Measurements from ENCODE around the gene CALHM2. TPM values are rescaled to one million over a fixed set of nuclear protein-coding genes. Genes with fewer than 3 reads are reported as not detected.
"Not testable (repeated sequence)": the region's sequence is repeated elsewhere in the genome, so short reads cannot be mapped to it uniquely, and the experiment has no call there.

CALHM2 gene
- total RNA-seq, 2 donors from 2014 or later, result 11.6 to 18.8 TPM

GRCh38 chr10:103490986-103491314 lies 38.8 kb upstream of the CALHM2 start:
- ATAC-seq (replicated peaks in 1 of 2), result peak; percentile 20 to 31
- H3K4me1 Mint-ChIP-seq (ENCODE audit: low read depth), result peaks cover 32% of the 10 kb centered on the region
- H3K27me3 Mint-ChIP-seq (ENCODE audit: low read depth), result peaks cover 38% of the 10 kb centered on the region

GRCh38 chr10:103487410-103487708 lies 35.2 kb upstream of the CALHM2 start:
- Mint-ChIP-seq H3K4me1 (ENCODE audit: low read depth) (peaks cover 24% of the 10 kb centered on the region), H3K27ac (no peak overlapping the region), H3K27me3 (ENCODE audit: low read depth) (peaks cover 9% of the 10 kb centered on the region), H3K4me3 (no peak overlapping the region), H3K9me3 (no peaks in the 10 kb centered on the region), H3K36me3 (ENCODE audit: insufficient read depth in 2 of 2) (no peaks in the 10 kb centered on the region)
- no peak for DNase-seq
- no peak for ATAC-seq (replicated peaks in 1 of 2)

More at GRCh38 chr10:103490986-103491314, 38.8 kb upstream of the CALHM2 start:
- no peak for DNase-seq
- no peaks in the 10 kb centered on the region for H3K9me3 Mint-ChIP-seq
- no peak overlapping the region for H3K27ac Mint-ChIP-seq
- no peaks in the 10 kb centered on the region for H3K36me3 Mint-ChIP-seq (ENCODE audit: insufficient read depth in 2 of 2)
- H3K4me3 Mint-ChIP-seq, result no peak overlapping the region

- DNase-seq; H3K9me3 Mint-ChIP-seq; H3K36me3 Mint-ChIP-seq (ENCODE audit: insufficient read depth in 2 of 2); ATAC-seq (replicated peaks in 1 of 2); H3K27me3 Mint-ChIP-seq (ENCODE audit: low read depth); H3K4me3 Mint-ChIP-seq; H3K27ac Mint-ChIP-seq: not testable (repeated sequence)
- H3K4me1 Mint-ChIP-seq (ENCODE audit: low read depth), result peaks cover 19% of the 10 kb centered on the region
These were observed 34.7 kb upstream of the CALHM2 start for GRCh38 chr10:103486635-103487409.

GRCh38 chr10:103481974-103482531 lies 29.9 kb upstream of the CALHM2 start:
- no peaks in the 10 kb centered on the region for H3K36me3 Mint-ChIP-seq (ENCODE audit: insufficient read depth in 2 of 2)
- H3K27ac Mint-ChIP-seq, result no peak overlapping the region
- ATAC-seq (replicated peaks in 1 of 2), result peak; percentile 79
- no peaks in the 10 kb centered on the region for H3K9me3 Mint-ChIP-seq
- H3K27me3 Mint-ChIP-seq (ENCODE audit: low read depth), result no peaks in the 10 kb centered on the region
- peak; percentile 29 to 43 for DNase-seq
- no peaks in the 10 kb centered on the region for H3K4me1 Mint-ChIP-seq (ENCODE audit: low read depth)
- no peak overlapping the region for H3K4me3 Mint-ChIP-seq

- Mint-ChIP-seq H3K4me3 (no peak overlapping the region), H3K27ac (no peak overlapping the region), H3K36me3 (ENCODE audit: insufficient read depth in 2 of 2) (no peaks in the 10 kb centered on the region), H3K27me3 (ENCODE audit: low read depth) (no peaks in the 10 kb centered on the region), H3K9me3 (no peaks in the 10 kb centered on the region), H3K4me1 (ENCODE audit: low read depth) (peaks cover 9% of the 10 kb centered on the region)
- DNase-seq (no peak), ATAC-seq (replicated peaks in 1 of 2) (no peak)
These were observed 28.4 kb upstream of the CALHM2 start for GRCh38 chr10:103480521-103480920.

- Mint-ChIP-seq H3K9me3 (no peaks in the 10 kb centered on the region), H3K4me3 (no peak within 1 kb of the TSS), H3K36me3 (ENCODE audit: insufficient read depth in 2 of 2) (no peaks in the 10 kb centered on the region), H3K4me1 (ENCODE audit: low read depth) (peaks cover 9% of the 10 kb centered on the region), H3K27me3 (ENCODE audit: low read depth) (no peaks in the 10 kb centered on the region), H3K27ac (no peak within 1 kb of the TSS)
- ATAC-seq (replicated peaks in 1 of 2) (no peak), DNase-seq (no peak)
These were observed 27.0 kb upstream of the CALHM2 start, which contains the start of gene CALHM3 for GRCh38 chr10:103479135-103479534. Gene CALHM3 (minus strand): TSS chr10:103479240. CDS start chr10:103479032, 208 bp downstream.

- no peak overlapping the region for H3K4me3 Mint-ChIP-seq
- H3K27ac Mint-ChIP-seq, result no peak overlapping the region
- H3K4me1 Mint-ChIP-seq (ENCODE audit: low read depth), result peaks cover 9% of the 10 kb centered on the region
- H3K27me3 Mint-ChIP-seq (ENCODE audit: low read depth), result no peaks in the 10 kb centered on the region
- no peaks in the 10 kb centered on the region for H3K9me3 Mint-ChIP-seq
- ATAC-seq (replicated peaks in 1 of 2) (no peak), DNase-seq (no peak)
- H3K36me3 Mint-ChIP-seq (ENCODE audit: insufficient read depth in 2 of 2), result no peaks in the 10 kb centered on the region
These were observed 26.5 kb upstream of the CALHM2 start for GRCh38 chr10:103478671-103479070.

- Mint-ChIP-seq H3K9me3 (no peaks in the 10 kb centered on the region), H3K4me3 (no peak overlapping the region), H3K4me1 (ENCODE audit: low read depth) (peaks cover 24% of the 10 kb centered on the region), H3K27me3 (ENCODE audit: low read depth) (no peaks in the 10 kb centered on the region), H3K27ac (peak overlapping the region; percentile 23), H3K36me3 (ENCODE audit: insufficient read depth in 2 of 2) (no peaks in the 10 kb centered on the region)
- ATAC-seq (replicated peaks in 1 of 2) (peak; percentile 50 to 72), DNase-seq (peak; percentile 17 to 51)
These were observed 24.0 kb upstream of the CALHM2 start for GRCh38 chr10:103476046-103476768.

GRCh38 chr10:103475437-103475836 lies 23.3 kb upstream of the CALHM2 start:
- no peak overlapping the region for H3K27ac Mint-ChIP-seq

GRCh38 chr10:103474077-103474476 lies 21.9 kb upstream of the CALHM2 start:
- no peak overlapping the region for H3K27ac Mint-ChIP-seq
- no peak overlapping the region for H3K4me3 Mint-ChIP-seq
- H3K9me3 Mint-ChIP-seq, result no peaks in the 10 kb centered on the region
- H3K27me3 Mint-ChIP-seq (ENCODE audit: low read depth), result peaks cover 8% of the 10 kb centered on the region
- H3K36me3 Mint-ChIP-seq (ENCODE audit: insufficient read depth in 2 of 2), result no peaks in the 10 kb centered on the region
- ATAC-seq (replicated peaks in 1 of 2) (no peak), DNase-seq (no peak)
- H3K4me1 Mint-ChIP-seq (ENCODE audit: low read depth), result peaks cover 35% of the 10 kb centered on the region

More at GRCh38 chr10:103475437-103475836, 23.3 kb upstream of the CALHM2 start:
- H3K9me3 Mint-ChIP-seq, result no peaks in the 10 kb centered on the region
- no peaks in the 10 kb centered on the region for H3K36me3 Mint-ChIP-seq (ENCODE audit: insufficient read depth in 2 of 2)
- no peak overlapping the region for H3K4me3 Mint-ChIP-seq
- peaks cover 3% of the 10 kb centered on the region for H3K27me3 Mint-ChIP-seq (ENCODE audit: low read depth)
- DNase-seq (no peak), ATAC-seq (replicated peaks in 1 of 2) (no peak)
- H3K4me1 Mint-ChIP-seq (ENCODE audit: low read depth), result peaks cover 32% of the 10 kb centered on the region

GRCh38 chr10:103473261-103473671 lies 21.1 kb upstream of the CALHM2 start:
- Mint-ChIP-seq H3K27me3 (ENCODE audit: low read depth) (peaks cover 8% of the 10 kb centered on the region), H3K27ac (no peak overlapping the region), H3K4me3 (no peak overlapping the region), H3K36me3 (ENCODE audit: insufficient read depth in 2 of 2) (no peaks in the 10 kb centered on the region), H3K4me1 (ENCODE audit: low read depth) (peaks cover 35% of the 10 kb centered on the region), H3K9me3 (no peaks in the 10 kb centered on the region)
- ATAC-seq (replicated peaks in 1 of 2) (no peak), DNase-seq (no peak)

GRCh38 chr10:103472005-103472404 lies 19.8 kb upstream of the CALHM2 start:
- Mint-ChIP-seq H3K4me3 (peak overlapping the region; percentile 38 to 74), H3K9me3 (no peaks in the 10 kb centered on the region), H3K27me3 (ENCODE audit: low read depth) (peaks cover 8% of the 10 kb centered on the region), H3K4me1 (ENCODE audit: low read depth) (peaks cover 35% of the 10 kb centered on the region), H3K27ac (peak overlapping the region; percentile 34), H3K36me3 (ENCODE audit: insufficient read depth in 2 of 2) (no peaks in the 10 kb centered on the region)
- ATAC-seq (replicated peaks in 1 of 2), result no peak
- no peak for DNase-seq

All from activated T-cell treated with anti-CD3 and anti-CD28 coated beads, Interleukin-2, amount 50 U/mL, for 72 hours (primary cell).